Stimulated activated CD8-positive, alpha-beta memory T cell treated with anti-CD3 and anti-CD28 coated beads, Interleukin-7, amount 100 ng/mL, for 24 hours (primary cell): ENCODE results near the gene LAMP1.
"Not testable (repeated sequence)": the region's sequence is repeated elsewhere in the genome, so short reads cannot be mapped to it uniquely, and the experiment has no call there.

Source experiments
- DNase-seq: peaks from one replicate; pipeline ENCODE4 v3.0.0-alpha.2; 2020; ENCODE audit warnings: low read depth

Gene LAMP1

DNA sequence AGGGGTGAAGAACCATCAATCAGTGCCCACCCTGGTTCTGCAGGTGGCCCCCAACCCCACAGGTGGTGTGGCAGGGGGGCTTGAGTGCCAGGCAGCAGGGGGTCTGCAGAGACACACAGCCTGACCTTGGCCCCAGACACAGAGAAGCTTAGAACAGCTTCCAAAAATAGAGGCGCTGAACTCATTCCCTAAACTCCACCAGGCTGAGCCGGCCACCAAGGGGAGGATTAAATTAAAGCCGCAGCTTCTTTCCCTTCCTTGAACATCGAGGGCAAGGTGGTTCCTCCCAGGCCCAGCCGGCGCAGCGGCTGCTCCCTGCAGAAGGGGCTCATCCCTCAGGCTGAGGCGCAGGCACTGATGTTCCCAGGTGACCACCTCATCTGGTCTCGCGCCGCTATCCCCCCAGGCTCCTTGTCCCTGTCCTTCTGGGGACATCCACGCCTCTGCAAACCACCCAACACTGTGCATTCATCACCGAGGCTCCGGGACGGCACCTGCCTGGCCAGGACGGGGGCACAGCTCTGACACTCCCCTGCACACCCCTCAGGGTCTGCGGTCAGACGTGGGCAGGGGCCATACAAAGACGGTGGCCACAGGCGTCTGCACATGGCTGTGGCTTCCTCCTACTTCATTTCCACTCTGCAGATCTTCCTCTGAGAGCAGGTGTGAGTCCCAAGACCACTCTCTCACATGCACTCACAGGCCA lies 30.9 kb downstream of the LAMP1 start:
- DNase-seq: no peak

DNA sequence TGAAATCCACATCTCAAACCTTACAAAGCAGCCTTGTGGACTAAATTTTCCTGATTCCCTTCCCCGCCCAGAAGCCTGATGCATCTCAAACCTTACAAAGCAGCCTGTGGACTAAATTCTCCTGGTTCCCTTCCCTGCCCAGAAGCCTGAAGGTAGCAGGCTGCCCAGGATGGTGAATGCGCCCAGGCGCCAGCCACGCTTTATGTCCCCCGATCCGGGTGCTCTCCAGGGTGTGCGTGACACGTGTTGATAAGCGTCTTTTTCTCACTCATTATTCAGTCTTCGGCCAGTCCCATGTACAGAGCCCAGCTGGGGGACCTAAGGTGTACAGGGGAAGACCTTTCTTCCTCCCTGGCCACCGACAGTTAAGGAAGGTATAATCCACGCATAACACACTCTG lies 31.8 kb downstream of the LAMP1 start:
- no peak for DNase-seq

DNA sequence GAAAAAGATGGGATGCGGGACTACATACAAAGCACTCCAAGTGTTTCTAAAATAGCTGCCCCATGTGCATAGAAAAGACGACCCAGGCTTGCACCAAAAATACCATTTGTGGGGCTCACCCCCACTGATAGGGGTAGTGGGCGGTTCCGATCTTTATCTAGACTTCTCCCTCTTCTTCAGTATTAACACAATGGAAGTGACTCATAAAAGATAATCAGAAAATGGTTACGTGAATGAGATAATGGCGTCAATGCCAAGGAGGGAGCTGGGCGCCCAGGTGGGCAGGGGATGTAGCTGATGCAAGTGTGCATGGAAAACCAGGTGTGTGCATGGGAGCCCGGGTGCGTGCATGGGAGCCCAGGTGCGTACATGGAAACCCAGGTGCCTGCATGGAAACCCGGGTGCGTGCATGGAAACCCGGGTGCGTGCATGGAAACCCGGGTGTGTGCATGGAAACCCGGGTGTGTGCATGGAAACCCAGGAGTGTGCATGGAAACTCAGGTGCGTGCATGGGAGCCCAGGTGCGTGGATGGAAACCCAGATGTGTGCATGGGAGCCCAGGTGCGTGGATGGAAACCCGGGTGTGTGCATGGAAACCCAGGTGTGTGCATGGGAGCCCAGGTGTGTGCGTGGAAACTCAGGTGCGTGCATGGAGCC lies 32.7 kb downstream of the LAMP1 start:
- no peak for DNase-seq

GRCh38 chr13:113332615-113333014 lies 35.6 kb downstream of the LAMP1 start:
- no peak for DNase-seq

DNA sequence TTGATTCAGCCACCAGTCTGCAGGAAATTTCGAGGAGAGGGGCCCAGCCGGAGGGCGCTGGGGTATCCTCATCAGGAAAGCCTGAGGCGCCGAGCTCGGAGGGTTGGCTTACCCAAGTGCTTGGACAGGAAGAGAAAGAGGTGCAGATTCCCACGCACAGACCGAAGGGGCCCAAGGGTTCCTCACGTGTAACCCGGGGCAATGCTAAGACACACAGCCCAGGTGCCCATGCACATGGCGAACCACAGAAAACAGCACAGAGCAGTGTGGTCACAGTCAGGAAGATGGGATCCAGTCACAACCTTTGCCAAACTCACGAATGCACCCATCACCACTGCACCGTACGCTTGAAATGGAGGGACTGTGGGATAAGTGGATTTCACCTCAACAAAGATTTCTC lies 36.0 kb downstream of the LAMP1 start:
- DNase-seq: no peak

DNA sequence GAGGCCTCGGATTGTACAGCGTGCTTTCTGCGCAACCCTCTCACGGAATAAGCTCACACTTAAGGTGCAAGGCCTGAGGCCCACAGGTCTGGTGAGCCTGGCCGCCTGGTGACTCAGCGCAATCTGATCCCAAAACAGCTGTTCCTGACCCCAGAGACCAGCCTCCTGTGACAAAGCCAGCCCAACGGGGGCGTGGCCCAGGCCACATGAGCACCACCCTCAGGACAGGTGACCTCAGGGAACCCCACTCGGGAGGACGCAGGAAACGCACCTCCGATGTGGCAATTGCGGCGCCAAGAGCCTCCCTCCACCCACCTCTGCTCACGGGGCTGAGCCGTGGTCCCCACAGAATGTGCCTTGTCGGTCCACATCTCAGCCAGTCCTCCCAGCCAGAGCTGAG lies 40.5 kb downstream of the LAMP1 start:
- no peak for DNase-seq

DNA sequence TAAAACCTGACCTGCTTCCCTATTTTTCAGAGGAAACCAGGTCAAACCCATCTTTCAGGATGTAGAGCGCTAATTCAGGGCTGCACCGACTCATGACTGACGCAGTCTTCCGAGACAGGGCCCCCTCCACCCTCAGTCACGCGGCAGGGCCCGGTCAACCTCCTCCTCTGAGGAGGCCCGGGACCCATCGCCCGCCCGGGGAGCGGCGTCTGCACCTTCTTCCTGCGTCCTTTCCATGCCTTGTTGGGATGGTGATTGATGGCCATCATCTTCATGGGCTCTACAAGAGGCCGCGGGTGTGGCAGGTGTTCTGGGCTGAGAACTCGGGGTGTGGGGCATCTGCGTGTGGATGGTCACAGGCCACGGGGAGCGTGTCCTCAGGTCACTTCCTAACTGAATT lies 40.9 kb downstream of the LAMP1 start:
- DNase-seq: no peak

- DNase-seq: no peak
Observed at GRCh38 chr13:113338451-113338850, 41.4 kb downstream of the LAMP1 start.

DNA sequence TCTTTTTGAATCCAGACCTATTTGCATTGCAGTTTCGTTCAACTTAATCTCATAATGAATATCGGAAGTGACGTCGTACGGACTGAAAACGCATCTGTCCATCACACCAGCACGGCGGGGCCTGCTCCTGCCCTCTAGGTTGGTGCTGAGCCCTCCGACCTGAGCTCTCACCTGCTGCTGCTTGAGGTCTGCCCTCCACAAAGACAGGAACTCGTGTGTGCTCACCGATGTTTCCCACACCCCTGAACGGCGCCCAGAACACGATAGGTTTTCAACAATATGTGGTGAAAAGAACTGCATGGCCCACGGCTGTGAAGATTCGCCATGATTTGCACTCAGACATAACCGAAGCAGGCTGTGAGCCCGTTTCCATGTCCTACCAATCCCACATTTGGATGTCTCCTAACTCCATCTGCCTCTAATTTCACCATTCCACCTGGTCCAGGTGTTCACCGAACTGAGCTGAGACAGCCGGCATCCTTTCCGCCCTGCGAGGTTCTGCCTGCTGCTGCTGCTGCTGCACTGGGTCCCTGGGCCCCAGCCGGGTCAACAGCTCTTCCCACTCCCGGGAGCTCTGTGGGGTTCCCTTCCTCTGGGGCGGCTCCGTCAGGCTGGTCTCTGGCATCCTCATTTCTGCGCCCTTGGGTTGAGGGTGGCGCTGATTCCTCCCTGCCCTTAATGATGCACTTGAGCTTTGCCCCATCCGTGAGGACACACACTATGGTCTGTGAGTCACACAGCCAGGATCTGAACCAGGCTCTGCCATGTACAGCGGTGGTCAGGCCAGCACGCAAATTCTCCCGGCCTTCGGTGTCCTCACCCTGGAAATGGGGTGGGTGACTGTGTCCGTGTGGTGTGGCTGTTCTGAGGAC lies 46.0 kb downstream of the LAMP1 start:
- DNase-seq: no peak

DNA sequence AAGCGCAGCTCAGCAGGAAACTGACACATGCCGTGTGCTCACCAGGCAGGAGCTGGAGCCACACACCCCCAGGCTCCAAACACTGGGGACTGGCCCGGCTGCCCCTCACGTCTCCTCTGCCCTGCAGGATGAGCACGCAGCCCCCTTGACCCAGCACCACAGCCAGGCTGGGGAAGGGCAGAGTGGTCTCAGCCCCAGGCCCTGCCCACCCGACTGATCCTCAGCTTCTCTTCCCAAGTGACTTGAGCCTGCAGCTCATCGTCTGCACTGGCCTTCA lies 46.6 kb downstream of the LAMP1 start:
- DNase-seq: no peak

GRCh38 chr13:113345486-113345885 lies 48.4 kb downstream of the LAMP1 start:
- DNase-seq: no peak

- DNase-seq: not testable (repeated sequence)
Observed at GRCh38 chr13:113347736-113348225, 50.7 kb downstream of the LAMP1 start.

GRCh38 chr13:113348591-113348990 lies 51.6 kb downstream of the LAMP1 start:
- no peak for DNase-seq

DNA sequence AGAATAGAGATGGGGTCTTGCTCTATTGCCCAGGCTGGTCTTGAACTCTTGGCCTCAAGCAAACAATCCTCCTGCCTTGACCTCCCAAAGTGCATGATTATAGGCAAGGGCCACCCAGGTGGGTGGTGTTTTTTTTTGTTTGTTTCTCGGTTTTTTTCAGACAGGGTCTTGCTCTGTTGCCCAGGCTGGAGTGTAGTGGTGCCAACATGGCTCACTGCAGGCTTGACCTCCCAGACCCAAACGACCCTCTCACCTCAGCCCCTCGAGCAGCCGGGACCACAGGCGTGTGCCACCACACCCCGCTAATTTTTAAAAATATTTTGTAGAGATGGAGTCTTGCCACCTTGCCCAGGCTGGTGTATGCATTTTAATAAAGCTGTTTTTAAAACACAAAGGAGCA lies 52.0 kb downstream of the LAMP1 start:
- no peak for DNase-seq

GRCh38 chr13:113349491-113349890 lies 52.5 kb downstream of the LAMP1 start:
- no peak for DNase-seq

DNA sequence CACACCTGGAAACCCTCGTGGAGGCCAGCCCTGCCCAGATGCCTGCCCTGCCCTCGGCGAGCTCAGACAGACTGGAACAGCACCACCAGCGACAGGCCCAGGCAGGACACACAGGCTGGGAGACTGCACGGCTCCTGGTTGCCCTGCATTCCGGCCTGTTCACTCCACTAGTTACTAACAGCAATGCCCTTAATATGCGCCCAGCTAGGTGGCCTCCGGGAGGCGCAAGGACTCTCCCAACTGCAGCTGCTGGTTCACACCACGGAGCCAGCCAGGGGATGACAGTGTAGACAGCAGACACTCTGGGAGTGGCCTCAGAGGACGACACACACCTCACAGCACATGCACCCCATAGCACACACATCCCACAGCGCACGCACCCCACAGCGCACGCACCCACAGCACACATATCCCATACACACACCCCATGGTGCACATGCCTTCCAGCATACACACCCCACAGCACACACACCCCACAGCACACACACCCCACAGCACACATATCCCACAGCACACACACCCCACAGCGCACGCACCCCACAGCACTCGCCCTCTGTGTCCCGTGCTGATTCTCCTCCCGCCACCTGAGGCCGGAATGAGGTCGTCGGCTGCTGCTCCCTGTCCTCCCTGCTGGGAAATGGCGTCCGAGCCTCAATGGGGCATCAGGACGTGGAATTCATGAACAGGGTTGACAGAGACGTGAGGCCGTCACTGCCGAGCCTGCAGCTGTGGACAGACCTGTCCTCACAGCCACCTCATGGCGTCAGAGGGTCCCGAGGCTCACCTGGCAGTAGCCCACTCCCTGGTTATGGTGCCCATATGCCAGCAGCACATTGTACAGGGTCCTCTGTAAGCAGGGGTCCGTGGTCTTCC lies 53.3 kb downstream of the LAMP1 start:
- DNase-seq: no peak

DNA sequence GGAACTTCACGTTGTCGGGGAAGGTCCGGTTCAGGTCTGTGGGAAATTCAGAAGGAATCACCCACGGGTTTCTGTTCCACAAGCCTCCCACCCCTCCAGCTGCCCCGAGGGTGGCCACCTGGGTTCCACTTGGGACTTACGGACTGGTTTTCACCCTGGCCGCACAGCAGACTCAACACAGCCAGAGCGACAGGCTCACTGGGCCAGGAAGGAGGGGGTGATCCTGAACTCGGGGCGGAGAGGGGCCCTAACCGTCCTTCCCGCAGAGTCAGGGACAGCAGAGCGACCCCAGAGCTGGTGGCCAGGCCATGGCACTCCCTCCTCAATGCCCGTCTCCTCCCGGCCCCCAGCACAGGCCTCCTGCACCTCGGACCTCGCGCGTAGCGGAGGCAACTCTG lies 53.9 kb downstream of the LAMP1 start:
- no peak for DNase-seq

DNA sequence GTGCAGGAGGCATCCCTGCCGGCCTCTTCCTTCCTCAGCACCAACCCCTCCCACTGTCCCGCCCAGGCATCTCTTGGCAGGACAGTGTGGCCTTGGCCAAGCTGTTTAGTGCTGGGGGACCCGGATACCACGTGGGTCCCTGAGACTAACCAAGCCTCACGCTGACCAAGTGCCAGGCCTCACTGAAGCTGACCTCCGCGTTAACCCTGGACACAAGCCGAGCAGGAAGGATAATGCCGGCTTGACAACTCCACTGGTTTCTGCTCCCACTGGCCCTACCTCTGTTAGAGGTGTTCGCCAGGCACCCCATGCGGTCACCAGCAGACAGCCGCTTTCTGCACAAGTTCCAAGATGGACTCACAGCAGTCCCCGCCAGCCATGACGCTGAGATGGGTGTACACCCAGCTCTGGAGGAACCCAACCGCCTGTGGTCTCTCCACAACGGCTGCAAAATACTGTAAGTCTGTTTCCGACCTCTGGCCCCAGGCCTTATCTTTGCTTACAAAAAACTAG lies 54.5 kb downstream of the LAMP1 start:
- no peak for DNase-seq

DNA sequence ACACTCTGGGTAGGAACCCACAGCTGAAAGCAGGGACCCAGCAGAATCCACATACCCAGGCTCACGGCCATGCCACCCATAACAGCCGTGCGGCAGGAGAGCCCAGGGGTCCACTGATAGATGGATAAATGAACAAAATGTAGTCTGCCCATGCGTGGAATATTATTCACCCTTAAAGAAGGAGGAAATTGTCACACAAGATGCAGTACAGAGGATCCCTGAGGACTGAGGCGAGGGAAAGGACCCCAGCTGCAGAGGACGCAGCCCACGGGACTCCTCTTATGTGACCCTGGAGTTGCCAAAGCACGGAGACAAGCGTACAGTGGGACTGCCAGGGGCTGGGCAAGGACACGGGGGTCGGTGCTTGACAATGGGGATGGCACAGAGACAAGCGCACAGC lies 56.2 kb downstream of the LAMP1 start:
- no peak for DNase-seq

GRCh38 chr13:113354831-113355610 lies 58.0 kb downstream of the LAMP1 start:
- no peak for DNase-seq

- DNase-seq: no peak
Observed at GRCh38 chr13:113355621-113356020, 58.6 kb downstream of the LAMP1 start.
